Measurements from ENCODE around the gene PPM1D.

GRCh38 chr17:60628252-60628889, 28.4 kb downstream of the PPM1D start:
- TF ChIP-seq GATA3 (IDR thresholded peaks at IDR 0.05; ENCODE audit: low read depth, low read length) (no peak), GATA2 (IDR thresholded peaks at IDR 0.05; ENCODE audit: low read depth, low read length) (no peak)
